Epithelial cell of esophagus (primary cell): ENCODE results near the gene ALDH1L1.
A peak's percentile ranks its signal among the peaks of the same experiment; 100 is the strongest.
"Not testable (repeated sequence)": the region's sequence is repeated elsewhere in the genome, so short reads cannot be mapped to it uniquely, and the experiment has no call there.

Experiments used
- DNase-seq: peaks from one replicate; pipeline ENCODE4 v3.0.0; 2010; ENCODE audit warnings: low read depth
- H3K4me3 ChIP-seq: 2 replicates; pipeline ENCODE4 v1.5.1; 2011; ENCODE audit warnings: mild to moderate bottlenecking, low read length, control low read depth
- TF ChIP-seq, protein P1 (sequence below): IDR thresholded peaks from 2 replicates; pipeline ENCODE4 v1.5.1; 2011; ENCODE audit warnings: low read depth, mild to moderate bottlenecking, low read length, control low read depth, inconsistent platforms; ENCODE audit not compliant: insufficient read depth; ENCODE audit errors: missing control alignments

ALDH1L1 gene

DNA sequence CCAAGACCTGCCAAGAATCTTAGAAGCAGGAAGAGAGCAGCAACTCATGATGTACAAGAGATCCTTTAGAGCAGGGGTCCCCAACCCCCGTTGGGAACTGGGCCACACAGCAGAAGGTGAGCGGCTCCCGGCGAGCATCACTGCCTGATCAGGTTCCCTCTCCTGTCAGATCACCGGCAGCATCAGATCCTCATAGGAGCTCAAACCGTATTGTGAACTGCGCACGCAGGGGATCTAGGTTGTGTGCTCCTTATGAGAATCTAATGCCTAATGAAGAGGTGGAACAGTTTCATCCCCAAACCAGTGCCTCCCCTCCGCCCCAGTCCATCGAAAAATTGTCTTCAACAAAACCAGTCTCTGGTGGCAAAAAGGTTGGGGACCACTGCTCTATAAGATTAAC lies 110.2 kb downstream of the ALDH1L1 start:
- DNase-seq, result no peak
- TF ChIP-seq, protein P1, sequence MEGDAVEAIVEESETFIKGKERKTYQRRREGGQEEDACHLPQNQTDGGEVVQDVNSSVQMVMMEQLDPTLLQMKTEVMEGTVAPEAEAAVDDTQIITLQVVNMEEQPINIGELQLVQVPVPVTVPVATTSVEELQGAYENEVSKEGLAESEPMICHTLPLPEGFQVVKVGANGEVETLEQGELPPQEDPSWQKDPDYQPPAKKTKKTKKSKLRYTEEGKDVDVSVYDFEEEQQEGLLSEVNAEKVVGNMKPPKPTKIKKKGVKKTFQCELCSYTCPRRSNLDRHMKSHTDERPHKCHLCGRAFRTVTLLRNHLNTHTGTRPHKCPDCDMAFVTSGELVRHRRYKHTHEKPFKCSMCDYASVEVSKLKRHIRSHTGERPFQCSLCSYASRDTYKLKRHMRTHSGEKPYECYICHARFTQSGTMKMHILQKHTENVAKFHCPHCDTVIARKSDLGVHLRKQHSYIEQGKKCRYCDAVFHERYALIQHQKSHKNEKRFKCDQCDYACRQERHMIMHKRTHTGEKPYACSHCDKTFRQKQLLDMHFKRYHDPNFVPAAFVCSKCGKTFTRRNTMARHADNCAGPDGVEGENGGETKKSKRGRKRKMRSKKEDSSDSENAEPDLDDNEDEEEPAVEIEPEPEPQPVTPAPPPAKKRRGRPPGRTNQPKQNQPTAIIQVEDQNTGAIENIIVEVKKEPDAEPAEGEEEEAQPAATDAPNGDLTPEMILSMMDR, result no peak
- H3K4me3 ChIP-seq, result no peak overlapping the region

DNA sequence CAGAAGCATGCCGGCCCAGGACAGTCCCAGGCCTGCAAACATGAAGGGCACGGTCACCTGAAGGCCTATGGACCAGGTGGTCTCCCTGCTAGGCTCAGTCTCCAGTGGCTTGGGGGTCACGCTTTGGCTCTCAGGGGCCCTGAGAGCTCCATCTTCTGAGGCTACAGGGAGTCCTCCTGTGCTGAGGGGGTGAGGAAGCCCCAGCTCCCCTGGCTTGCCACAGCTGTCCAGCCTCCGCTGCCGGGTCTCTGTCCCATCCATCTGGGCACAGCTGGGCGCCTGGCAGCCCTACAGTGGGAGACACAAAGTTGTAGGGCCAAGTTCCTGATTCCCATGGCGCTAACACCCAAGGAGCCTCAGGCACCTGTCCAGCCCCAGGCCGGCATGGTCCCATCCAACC lies 112.4 kb downstream of the ALDH1L1 start:
- H3K4me3 ChIP-seq, result no peak overlapping the region
- TF ChIP-seq, protein P1, result no peak
- no peak for DNase-seq

DNA sequence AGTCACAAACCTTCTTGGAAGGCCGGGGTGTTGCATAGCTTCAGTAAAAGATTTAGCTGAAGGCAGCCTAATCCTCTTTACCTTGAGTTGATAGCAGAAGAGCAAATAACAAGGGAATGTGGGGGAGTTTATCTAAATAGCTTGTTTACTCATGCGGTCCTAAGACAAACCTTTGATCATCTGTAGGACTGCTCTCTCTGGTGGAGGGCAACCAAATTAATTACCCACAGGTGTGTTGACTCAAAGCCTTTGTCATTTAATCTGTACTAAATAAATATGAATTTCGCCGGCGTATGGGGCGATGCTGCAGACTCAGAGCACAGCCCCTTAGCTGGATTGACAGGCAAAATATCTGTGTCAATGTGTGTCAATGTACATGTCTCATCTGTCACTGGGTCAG lies 113.7 kb downstream of the ALDH1L1 start:
- DNase-seq, H3K4me3 ChIP-seq: not testable (repeated sequence)

DNA sequence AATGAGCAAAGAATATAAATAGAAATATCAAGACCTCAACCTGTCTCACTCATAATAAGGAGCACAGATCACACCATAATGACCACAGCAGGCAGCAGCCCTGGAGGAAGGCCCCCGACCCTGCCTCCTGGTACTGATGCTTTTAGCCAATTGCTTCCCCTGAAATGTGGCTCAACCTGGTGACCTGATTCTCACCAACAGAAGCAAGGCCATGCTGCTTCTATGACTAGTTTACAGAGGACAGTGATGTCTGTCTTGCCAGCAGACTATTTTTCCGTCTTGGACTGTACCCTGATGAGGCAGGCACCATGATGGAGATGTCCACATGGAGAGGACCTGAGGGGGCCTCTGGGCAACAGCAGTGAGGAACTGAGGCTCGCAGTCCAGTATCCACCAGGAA lies 114.5 kb downstream of the ALDH1L1 start:
- no peak overlapping the region for H3K4me3 ChIP-seq
- TF ChIP-seq, protein P1, result no peak
- DNase-seq, result no peak

DNA sequence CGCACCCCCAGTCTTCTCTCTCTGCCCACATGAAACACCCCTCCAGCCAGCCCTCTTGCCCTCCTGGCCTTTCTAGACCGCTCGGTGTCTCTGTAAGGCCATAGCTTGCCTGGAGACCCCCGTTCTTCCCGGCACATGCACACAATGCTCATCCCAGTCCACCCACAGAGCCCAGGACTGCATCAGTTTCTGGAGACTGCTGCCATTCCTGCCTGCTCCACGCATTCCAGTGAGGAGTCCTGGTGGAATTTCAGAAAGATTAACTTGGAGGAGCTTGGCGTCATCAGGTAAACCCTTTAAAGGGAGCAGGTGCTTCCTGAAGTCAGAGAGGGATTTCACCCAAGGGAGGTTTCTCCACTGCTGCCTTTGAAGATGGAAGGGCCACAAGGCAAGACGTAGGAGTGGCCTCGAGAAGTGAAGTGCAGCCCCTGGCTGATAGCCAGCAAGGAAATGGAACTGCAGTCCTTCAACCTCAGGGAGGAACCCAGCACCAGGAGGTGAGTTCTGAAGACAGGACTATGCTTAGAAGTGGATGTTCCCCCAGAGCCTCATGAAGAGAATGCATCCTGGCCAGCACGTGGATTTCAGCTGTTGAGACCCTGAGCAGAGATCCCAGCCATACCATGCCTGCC lies 115.6 kb downstream of the ALDH1L1 start:
- H3K4me3 ChIP-seq, result no peak overlapping the region
- TF ChIP-seq, protein P1, result no peak
- peak; percentile 6 for DNase-seq

DNA sequence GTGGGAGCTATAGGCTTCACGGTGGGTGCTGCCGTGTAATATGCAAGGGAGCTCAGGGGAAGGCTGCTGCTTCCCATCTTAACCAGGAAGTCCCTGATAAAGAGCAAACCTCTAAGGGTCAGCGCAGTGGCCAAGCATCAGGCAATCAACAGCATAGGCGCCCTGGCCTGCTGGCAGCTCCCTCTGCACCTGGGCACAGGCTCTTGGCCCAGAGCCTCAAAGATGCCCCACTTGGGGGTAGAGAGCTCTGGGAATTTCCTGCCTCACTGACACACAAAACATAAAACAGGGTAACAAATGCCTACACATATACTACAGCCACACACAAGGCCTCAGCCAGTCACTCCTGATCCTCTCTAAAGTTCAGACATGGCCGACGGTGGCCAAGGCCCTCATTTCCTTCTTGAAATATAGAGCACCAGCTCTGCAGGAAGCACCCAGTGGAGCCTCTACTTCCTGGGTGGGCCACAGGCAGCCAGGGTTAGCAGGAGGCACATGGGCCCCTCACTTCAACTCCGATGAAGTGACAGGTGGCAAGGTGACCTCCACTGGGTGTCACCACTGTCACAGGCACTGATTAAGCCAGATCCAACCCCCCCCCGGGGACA lies 116.9 kb downstream of the ALDH1L1 start:
- no peak overlapping the region for H3K4me3 ChIP-seq
- TF ChIP-seq, protein P1, result no peak
- no peak for DNase-seq

DNA sequence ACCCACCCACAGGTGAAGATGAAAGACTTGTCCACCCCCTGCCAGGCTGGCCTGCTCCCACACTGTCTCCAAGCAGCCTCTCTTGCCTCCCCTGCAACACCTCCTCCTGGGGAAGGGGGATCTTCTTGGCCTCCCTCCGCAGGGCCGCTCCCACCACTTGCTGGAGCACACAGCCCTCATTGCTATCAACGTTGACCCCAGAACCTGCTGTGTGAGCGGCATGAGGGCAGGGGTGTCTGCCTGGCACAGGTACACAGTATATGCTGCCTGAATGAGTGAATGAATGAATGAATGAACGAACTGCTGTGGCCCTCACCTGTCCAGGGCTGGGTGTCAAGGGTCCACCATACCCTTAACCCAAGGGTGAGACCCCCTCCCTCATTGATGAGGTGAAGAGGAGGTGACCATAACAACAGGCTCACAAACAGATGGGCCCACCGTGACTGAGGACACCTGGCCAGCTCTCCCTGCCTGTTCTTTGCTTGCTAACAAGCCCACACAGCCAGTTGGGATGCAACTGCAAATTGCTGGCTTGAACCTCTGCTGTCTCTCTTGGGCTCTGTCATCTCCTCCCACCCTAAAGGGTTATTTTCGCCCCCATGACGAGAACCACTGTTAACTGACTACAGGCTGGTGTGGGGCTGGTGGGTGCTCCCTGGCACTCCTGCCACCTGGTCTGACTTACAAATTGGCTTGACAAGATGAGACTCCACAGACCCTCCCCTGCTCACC lies 118.9 kb downstream of the ALDH1L1 start:
- no peak overlapping the region for H3K4me3 ChIP-seq
- TF ChIP-seq, protein P1, result no peak
- no peak for DNase-seq
